HG02973 (cell line): ENCODE data around the gene GRIFIN.
"Not testable (repeated sequence)": the region's sequence is repeated elsewhere in the genome, so short reads cannot be mapped to it uniquely, and the experiment has no call there.

Experiments
- ATAC-seq: cut with Tn5 transposase; IDR thresholded peaks from one replicate; pipeline ENCODE4 v1.9.1; 2021; ENCODE audit warnings: moderate library complexity; ENCODE audit not compliant: unreplicated experiment

Gene GRIFIN

DNA sequence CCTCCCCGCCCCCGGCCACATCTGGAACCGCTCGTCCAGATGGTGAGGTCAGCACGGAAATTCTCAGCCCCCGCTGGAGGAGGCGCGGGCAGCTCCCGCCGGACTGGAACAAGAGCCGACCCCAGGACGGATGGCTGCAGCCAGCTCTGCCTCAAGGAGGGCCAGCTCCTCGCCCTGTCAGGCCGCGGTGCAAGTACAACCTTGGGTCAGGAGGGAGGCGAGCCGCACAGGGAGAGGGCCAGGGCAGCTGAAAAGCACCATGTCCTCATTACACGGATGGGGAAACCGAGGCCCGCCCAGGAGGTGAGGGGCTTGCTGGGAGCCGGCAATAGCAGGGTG lies 3.8 kb upstream of the GRIFIN start:
- ATAC-seq: no peak

DNA sequence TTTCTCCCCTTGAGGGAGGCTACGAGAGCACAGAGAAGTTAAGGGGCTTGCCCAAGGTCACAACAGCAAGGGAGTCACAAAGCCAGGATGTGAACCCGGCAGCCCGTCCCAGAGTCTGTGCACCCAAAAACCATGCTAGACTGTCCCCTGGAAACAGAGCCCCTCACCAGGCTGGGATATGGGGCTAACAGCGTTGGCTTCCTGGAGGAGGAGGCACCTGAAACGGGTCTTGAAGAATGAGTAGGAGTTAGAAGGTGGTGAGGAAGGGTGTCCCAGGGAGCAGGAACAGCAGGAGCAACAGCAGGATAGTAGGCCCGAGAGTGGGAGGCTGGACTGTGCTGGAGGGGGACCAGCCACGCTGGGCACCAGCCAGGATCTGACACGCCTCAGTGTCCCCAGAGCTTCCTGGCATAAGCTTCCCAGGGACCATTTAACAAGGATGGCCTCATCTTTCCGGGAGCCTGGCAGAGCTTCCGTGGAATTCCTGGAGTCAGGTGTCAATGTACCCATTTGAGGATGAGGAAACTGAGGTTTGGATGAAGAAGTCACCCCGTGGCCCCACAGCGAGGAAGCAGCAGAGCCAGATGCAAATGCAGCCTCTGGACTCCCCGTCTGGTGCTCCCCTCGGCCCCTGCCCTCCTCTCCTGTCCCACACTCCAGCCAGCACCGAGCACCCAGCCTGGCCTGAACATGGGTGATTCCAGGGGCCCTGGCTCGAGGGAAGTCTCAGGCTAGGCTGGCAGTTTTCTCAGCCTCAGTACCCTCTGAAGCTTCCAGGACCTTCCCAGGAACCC lies 3.3 kb upstream of the GRIFIN start:
- no peak for ATAC-seq

DNA sequence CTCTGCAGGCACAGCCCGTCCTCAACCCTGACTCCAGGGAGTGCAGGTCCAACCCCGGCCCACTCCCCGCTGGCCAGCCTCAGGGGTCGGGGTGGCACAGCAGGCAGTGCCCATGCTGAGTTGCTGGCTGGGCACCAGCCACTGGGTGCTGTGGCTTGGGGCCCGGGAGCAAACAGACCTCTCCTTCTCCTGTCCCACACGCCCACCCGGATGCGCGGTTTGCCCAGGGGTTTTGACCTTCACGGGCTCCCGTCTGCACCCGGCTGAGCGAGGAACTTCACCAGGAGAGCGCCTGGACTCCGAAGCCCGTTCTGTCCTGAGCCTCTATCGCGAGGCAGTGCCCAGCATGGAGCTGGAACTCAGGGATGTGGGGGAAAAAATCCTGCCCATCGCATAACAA lies 2.6 kb upstream of the GRIFIN start:
- ATAC-seq: no peak

DNA sequence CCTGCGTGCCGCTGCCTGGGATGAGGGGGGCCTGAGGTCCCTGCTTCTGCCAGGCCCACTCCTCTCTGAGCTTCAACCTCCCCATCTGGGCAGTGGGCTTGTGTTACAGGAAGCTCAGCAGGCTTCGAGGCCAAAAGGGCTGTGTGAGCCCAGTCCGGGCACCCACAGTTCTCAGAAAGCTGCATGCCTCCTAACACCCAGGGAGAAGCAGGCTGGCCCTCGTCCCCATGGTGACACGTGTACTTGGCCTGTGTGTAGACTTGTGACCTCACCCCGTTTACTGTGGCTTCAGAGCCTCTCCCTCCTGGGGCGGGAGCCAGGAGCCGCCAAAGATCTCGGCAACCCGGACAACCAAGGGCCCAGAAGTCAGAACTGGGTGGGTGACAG lies 2.2 kb upstream of the GRIFIN start:
- no peak for ATAC-seq

DNA sequence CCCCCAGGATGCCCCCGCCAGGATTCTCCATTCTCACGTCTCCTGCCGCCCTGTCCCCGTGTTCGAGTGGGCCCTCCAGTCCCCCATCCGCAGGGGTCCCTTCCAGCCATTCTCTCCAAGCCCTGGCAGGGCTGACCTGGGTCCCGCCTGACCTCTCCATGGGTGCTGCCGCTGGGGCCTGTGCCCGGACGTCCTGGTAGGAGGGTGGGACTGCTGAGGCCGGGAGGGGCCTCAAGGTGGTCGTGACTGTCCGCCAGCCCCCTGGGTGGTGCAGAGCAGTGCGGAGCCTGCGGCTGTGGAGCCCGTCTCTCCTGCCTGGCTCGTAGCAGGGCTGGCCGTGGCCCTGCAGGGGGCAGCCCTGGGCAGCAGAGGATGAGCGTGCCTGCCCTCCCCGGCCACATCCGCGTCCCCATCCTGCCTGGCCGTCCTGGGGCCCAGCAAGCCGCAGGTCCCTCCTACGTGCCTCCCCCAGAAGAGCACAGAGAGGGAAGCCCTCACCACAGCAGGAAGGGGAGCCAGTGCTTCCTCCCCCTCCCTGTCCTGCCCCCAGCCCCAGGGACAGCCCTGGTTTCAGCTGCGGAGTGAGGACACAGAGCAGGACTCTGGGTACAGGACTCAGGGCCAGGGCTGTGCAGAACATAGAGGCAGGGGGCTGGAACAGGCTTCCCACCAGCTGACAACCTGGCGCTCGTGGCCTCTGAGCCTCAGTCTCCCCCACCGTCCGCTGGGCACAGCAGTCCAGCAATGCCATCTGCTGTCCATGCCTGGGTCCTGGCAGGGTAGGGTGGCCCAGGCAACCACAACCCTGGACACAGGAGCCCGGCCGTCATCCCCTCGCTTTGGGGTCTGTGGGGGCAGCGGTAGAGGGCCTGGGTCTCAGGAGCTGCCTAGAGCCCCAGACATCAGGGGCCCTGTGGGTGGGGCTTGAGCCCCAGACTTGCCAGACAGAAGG lies 1.5 kb upstream of the GRIFIN start:
- ATAC-seq: peak; percentile 63

DNA sequence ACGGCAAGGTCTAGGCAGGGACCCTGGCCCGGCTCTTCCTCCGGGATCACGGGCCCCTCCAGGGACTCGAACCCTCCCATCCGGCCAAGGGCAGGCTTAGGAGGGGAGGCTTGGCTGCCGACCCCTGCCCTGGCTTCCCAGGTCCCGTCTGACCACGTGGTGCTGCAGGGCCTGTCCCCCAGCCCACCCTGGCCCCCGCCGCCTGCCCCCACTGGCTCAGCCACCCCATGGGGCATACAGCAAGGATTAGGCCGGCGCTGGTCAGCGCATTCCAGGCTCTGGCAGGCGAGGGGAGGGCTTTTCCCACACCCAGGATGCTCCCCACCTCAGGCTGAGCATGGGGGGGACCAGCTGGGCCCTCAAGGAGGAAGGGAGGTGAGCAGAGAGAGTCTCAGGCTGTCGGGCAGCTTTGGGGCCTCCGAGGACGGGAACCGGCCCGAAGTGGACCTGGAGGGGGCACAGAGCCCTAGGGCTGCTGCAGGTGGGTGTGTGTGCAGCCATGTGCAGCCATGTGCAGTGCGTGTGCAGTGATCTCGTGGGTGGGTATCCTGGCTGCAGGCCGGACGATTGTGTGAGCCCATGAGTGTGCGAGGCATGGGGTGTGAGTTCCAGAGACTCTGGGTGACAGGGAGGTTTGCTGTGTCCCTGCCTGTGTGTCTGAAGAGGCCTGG lies 713 bp upstream of the GRIFIN start:
- no peak for ATAC-seq

DNA sequence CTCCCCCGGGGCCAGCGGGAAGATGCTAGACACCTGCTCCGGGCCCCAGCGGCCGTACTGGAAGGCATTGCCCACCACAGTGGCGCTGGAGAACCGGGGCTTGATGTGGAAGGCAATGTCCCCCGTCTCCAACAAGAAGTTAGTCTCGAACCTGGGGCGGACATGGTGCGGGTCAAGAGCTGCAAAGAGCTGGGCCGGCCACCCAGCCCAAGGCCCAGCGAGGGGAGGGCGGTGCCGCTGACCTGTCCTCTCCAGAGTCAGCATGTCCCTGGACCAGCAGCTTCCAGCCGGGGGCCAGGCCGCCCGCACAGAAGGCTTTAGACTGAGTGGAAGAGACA lies 551 bp downstream of the GRIFIN start:
- no peak for ATAC-seq

DNA sequence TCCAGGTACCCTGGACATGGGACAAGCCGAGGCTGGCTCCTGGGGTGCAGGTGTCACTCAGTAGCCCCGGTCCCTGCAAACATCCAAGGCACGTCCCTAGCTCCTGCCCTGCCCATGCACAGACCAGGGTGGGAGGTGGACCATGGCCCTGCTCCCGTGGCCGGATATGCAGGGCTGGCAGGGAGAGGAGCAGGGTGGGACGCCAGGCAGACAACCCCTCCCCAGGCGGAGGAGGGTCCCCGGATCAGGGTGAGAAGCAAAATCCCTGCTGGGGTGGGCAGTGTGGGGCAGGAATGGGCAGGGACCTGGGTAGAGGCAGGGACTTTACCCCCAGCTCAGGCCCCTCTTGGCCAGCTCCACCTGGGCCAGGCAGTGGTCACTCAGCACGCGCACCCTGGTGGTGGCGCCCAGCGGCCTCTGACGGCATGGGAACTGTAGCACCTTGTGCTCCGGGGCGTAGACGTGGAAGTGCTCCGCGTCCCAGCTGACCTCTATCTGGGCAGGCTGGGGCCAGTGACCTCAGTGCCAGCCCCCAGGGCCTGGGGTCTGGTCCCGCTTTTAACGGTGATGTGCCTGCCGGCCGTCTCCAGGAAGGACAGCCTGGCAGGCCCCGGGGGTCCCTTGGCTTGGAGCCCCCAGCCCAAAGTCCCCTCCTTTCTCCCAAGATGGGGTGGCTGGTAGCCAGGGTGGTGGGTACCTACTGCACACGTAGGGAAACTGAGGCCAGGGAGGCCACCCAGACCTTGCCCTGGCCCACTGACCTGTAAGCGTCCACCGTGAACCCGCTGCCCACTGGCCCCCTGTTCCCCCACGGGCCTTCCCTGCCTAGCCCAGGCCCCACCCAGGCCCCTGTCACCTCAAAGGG lies 1.2 kb downstream of the GRIFIN start:
- ATAC-seq: no peak

DNA sequence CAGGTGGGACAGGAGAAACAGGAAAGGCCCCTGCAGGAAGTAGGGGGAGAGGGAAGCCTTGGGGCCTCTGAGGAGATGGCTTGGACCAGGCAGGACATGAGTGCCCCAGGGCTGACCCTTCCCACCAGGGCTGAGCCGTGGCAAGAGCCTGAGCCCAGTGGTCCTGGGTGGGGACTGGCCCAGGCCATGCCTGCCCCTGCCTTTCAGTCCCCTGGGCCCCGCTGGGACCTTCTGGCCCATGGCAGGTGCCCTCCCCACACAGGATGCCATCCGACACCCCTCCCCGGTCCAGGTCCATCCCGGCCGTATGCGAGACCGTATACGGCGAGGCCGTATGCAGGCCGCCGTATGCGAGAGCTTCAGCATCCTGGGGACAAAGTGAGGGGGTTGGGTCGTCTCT lies 2.0 kb downstream of the GRIFIN start:
- no peak for ATAC-seq

DNA sequence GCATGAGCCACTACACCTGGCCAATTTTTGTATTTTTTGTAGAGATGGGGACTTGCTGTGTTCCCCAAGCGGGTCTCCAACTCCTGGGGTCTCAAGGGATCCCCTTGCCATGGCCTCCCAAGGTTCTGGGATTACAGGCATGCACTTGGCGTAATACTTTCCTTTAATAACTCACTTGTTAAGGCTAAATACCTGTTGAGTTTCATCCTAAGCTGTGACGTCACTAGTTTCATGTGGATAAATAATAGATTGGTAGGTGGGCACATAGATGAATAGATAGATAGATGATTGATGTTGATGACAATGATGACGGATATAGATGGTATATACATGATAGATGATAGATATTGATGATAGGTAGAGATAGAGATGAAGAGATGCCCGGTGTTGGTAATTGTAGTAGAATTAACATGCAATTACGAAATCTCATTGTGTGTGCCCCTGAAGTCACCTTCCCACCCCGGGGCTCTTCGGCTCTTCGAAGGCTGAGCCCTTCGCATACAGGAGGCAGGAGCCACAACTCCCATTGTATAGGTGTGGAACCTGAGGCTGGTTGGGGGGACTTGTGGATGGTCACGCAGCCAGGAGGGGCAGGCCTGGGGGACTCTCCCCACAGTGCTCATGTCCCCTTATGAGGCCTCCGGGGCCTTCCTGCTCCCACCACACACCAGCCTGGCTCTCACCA lies 2.6 kb downstream of the GRIFIN start:
- no peak for ATAC-seq

DNA sequence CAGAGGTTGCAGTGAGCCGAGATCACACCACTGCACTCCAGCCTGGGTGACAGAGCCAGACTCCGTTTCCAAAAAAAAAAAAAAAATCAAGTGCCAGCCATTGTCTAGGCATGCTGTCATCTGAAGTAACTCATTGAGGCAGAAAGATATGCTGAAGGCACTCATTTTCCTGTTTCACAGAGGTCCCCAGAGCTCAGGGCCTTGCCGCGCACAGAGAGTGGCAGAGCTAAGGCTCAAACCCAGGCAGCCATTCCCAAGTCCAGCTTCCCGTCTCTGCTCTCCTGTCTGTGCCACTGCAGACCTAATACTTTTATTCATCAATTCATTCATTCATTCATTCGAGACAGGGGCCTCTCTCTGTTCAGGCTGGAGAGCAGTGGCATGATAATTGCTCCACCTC lies 3.5 kb downstream of the GRIFIN start:
- ATAC-seq: no peak

DNA sequence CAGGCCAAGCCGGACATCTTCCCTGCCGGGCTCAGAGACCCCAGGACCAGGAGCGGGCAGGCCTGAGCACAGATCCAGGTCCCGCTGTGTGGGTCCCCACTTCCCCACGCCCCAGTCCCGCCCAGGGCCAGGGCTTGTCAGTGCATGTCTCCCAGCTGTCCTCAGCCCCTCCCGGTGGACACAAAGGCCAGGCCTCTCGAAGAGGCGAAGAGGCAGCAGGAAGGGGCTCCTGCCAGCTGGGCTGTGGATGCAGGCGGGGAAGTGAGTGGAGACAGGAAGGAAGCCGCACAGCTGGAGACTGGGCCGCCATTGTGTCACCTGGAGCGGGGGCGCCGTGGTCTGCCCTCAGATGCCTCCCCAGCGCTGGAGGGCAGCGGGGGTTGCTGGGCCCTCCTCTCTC lies 4.8 kb downstream of the GRIFIN start:
- ATAC-seq: no peak

DNA sequence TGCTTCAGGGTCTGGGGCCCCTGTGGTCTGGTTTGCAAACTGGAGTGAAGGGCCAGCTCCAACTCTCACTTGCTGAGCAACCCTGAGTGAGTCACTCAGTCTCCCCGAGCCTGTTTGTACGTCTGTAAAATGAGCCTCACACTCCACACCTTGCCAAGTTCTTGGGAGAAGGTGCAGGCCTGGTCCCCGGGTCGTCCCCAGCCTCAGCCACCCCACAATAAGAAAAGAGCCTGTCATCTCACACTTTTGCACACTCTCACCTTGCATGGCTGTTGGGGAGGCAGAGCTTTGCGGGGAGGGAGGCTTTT lies 5.2 kb downstream of the GRIFIN start:
- ATAC-seq: no peak

DNA sequence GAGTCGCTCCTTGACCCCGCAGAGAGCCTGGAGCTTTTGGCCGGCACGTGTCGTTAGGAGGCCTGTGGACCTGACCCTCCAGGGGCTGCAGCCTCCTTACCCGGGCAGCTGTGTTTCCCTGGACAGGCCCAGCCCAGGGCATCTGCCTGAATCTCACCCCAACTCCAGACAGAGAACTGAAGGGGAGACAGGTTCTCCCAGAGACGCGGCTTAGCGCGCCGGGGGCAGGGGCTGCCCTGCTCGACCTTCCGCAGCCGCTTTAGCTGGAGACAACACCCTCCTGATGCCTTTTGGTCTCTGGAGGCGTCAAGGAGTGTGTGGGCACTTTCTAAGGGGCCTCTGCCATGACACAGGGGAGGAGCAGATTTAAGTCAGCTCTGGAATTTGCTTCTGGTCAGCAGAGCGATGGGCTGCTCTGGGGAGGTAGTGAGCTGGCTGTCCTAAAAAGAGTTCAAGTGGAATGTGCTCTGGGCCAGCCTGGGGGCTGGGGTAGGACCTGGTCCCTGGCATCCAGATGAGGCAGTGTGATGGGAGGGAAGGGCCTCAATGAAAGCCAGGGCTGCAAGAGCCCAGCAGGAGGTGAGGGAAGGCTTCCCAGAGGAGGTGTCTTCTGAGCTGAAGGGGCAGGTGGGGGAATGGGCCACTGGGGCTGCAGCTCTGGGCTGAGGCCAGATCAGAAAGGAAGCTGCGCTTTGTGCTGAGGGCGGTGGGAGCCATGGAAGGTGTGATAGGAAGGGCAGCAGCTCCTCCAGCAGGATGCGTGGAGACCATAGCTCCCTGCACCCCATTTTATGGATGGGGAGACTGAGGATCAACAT lies 5.8 kb downstream of the GRIFIN start:
- no peak for ATAC-seq

DNA sequence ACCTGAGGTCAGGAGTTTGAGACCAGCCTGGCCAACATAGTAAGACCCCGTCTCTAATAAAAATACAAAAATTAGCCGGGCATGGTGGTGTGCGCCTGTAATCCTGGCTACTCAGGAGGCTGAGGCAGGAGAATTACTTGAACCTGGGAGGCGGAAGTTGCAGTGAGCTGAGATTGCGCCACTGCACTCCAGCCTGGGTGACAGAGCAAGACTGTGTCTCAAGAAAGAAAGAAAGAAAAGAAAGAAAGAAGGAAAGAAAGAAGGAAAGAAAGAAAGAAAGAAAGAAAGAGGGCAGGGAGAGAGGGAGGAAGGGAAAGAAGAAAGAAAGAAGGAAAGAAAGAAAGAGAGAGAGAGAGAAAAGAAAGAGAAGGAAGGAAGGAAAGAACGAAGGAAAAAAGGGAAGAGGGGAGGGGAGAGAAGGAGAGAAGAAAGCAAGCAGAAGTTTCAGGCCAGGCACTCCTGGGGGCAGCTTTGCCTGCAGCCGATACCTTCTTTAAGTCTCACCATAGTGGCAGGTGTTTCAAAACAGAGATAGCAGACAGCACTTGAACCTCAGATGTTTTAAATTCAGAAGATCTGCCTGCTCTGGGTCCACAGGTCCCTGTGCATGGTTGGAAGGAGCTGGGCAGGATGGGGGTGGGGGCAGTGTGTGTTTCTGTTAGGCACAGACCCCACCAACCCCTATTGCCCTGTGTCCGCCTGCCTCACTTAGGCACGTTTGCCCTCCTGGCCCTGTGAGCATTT lies 6.6 kb downstream of the GRIFIN start:
- not testable (repeated sequence) for ATAC-seq

DNA sequence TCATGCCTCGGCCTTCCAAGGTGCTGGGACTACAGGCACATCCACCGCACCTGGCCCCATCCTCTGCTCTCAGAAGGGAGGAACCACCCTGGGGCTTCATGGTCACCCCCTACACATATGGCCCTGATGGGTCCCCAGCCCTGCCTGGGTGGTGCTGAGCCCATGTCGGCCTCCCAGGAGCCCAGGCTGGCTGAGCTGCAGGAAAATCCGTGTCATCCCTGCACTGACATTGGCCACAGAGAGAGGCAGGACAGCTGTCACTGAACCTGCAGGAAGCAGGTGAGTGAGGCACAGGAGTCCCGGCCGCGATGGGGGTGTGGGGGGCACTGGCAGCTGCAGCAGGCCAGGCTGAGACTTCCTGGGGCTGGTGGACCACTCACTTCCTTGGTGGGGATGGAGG lies 8.0 kb downstream of the GRIFIN start:
- ATAC-seq: no peak

DNA sequence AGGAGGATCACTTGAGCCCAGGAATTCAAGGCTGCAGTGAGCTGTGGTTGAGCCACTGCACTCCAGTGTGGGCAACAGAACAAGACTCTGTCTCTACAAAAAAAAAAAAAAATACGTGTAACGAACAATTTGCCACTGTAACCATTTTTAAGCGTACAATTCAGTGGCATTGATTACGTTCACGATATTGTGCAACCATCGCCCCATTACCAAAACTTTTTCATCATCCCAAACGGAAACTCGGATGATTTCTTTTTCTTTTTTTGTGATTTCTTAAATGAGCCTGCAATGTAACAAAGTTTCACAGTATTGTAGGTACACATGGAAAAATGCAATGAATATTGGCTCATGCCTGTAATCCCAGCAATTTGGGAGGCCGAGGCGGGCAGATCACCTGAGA lies 9.5 kb downstream of the GRIFIN start:
- ATAC-seq: no peak

DNA sequence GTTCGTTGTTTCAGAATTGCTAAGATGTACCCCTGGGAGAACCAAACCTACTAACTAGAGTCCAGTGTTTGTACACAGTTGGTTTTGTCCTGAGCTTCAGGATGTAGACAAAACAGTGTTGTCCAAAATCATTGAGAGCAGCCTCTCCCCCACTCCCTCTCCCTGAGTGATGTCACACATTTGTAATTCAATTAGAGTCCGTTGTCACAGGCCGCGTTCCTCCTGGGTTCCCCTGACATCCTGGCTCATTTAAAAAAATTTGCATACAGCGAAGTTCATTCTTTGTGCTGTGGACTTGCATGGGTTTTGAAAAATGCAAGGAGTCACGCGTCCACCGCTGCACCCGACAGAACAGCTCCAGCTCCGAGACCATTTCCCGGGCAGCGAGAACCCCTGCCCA lies 10.3 kb downstream of the GRIFIN start:
- ATAC-seq: no peak

DNA sequence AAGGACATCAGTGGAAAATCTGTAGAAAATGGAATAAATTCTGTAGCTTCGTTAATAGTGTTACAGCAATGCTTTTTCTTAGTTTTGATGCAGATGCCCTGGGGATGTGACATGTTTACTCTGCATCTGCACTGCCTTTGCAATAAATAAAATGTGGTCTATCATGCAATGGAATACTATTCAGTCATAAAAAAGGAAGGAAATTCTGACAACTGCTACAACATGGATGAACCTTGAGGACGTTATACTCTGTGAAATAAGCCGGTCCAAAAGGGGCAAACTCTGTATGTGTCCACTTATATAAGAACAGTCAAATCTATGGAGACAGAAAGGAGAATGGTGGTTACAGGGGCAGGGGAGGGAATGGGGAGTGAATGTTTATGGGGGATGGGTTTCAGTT lies 13.5 kb downstream of the GRIFIN start:
- no peak for ATAC-seq
